ENCODE results near the gene PDLIM7. TPM values are rescaled to one million over a fixed set of nuclear protein-coding genes. Genes with fewer than 3 reads are reported as not detected.

Gene PDLIM7
- total and polyA plus RNA-seq, 2 of the 4 experiments (the other 2 are of a cell fraction): 70.4 to 534 TPM

DNA sequence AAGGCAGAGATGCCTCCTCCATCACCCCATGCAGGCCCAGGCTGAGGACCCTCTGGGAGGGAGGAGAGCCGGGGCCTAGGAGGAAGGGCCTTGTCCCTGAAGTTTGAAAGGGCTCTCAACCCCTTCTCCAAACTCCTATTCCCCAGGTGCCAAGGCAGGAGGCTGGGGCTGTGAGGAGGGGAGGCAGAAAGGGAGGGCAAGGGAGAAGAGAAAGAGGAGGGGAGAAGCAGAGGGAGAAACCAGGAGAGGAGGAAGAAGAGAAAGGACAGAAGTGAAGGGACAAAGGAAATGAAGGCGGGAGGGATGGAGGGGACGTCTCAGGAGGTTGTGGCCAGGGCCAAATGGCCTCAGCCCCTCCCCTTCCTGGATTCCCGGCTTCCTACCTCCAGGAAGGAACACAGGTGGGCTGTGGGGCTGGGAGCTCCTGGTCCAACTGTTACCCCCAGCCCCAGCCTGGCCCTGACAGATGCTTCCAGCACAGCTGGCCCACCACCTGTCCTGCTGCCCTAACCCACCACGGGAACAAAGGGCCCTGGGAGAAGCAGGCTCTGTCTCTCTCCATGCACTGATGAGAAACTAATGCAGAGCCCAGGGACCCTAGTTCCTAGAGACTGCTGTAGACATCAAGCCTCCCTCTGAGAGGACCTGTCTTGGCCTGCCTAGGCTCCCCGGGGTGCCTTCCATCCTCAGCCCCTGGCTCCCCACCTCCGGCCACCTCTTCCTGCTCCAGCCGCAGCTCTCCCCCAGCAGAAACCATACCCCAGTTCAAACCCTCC, 27.5 kb downstream of the PDLIM7 start:
- Histone ChIP-seq H4K91ac (ENCODE audit: insufficient read depth, low read depth, low read length) (peak overlapping the region; percentile 63), H2BK5ac (ENCODE audit: low read depth, low read length, poor library complexity, severe bottlenecking) (peak overlapping the region; percentile 39), H3K56ac (ENCODE audit: extremely low read depth, insufficient read depth, low read length) (no peak overlapping the region), H3K4me1 (ENCODE audit: control insufficient read depth, insufficient read depth, low read length) (peaks cover 39% of the 10 kb centered on the region), H3K27me3 (ENCODE audit: control insufficient read depth, insufficient read depth, low read length) (no peaks in the 10 kb centered on the region), H3K9me3 (ENCODE audit: control insufficient read depth, insufficient read depth, low read length) (no peaks in the 10 kb centered on the region), H2AK5ac (ENCODE audit: low read depth, low read length) (peak overlapping the region; percentile 74), H4K5ac (ENCODE audit: low read depth, low read length) (no peak overlapping the region), H3K18ac (ENCODE audit: low read depth, low read length) (no peak overlapping the region), H3K9ac (ENCODE audit: low read depth, low read length) (0 out of 2 replicates have a peak overlapping the region, but pooled peaks have one; percentile 20), H3K23ac (ENCODE audit: low read depth, low read length) (peak overlapping the region; percentile 79), H2AFZ (replicated peaks; ENCODE audit: low read length, poor library complexity) (peak overlapping the region; percentile 41), H2BK20ac (ENCODE audit: low read depth, low read length) (no peak overlapping the region), H3K9me1 (ENCODE audit: insufficient read depth, low read length) (peaks cover 39% of the 10 kb centered on the region), H3K4me3 (ENCODE audit: insufficient read depth, low read depth, low read length) (no peak overlapping the region), H3K79me1 (ENCODE audit: low read depth in 1 of 2, low read length in 2 of 2) (peaks cover 27 to 74% of the 10 kb centered on the region in 2 experiments), H3K14ac (replicated peaks; ENCODE audit: low read depth, low read length) (peak overlapping the region; percentile 45; the same call in 1 of the 2 replicates), H2AK9ac (replicated peaks; ENCODE audit: low read depth, low read length, poor library complexity) (peak overlapping the region; percentile 92), H3K36me3 (ENCODE audit: control insufficient read depth, insufficient read depth, low read length) (peaks cover 50% of the 10 kb centered on the region), H2BK15ac (ENCODE audit: low read depth, low read length) (no peak overlapping the region), H4K20me1 (ENCODE audit: insufficient read depth, low read length) (peaks cover 70% of the 10 kb centered on the region), H3K4me2 (ENCODE audit: low read depth, low read length) (peak overlapping the region; percentile 39), H4K8ac (ENCODE audit: low read depth in 2 of 2, low read length in 2 of 2) (no peak overlapping the region), H2BK120ac (ENCODE audit: low read depth, low read length) (no peak overlapping the region), H3K4ac (ENCODE audit: low read depth, low read length) (peak overlapping the region; percentile 69), H3K27ac (ENCODE audit: insufficient read depth, low read length) (peak overlapping the region; percentile 41)
- no TSS peak for BruUV-seq (replicated peaks)
- DNase-seq (no peak), ATAC-seq (ENCODE audit: low read depth) (no peak)
- dilution Hi-C loops (cut with HindIII; ENCODE audit: low sequenced_read_pairs, unreplicated experiment) (no loop called here), in situ Hi-C loops (cut with MboI; ENCODE audit: low sequenced_read_pairs) (no loop called here), intact Hi-C loops (cut with micrococcal nuclease) (no loop called here)
- 100% methylated on average over 1 of the region's 8 CpGs; no CpG with 5 or more reads in 1 of the 2 experiments for WGBS, 2 experiments (ENCODE audit: extremely low coverage in 2 of 2, insufficient read length in 1 of 2)
- ChIA-PET CTCF (interaction anchor here (0.9 kb wide), 1 partner anchor 76 kb away, joined by 3 read pairs; no protein-coding TSS in a partner anchor), POLR2A (ENCODE audit: unreplicated experiment) (interaction anchor here (0.5 to 1.0 kb wide), 2 partner anchors 25 to 43 kb away, joined by 3 read pairs; partner anchors contain the start of gene GRK6)
- TF ChIP-seq BHLHE40 (IDR thresholded peaks at IDR 0.05; ENCODE audit: low read depth, low read length) (no peak), MAFK (IDR thresholded peaks at IDR 0.05; ENCODE audit: low read depth, low read length) (no peak), SMC3 (IDR thresholded peaks at IDR 0.05; ENCODE audit: low read depth, low read length) (no peak), ELK1 (IDR thresholded peaks at IDR 0.05; ENCODE audit: borderline replicate concordance, low read depth, low read length) (no peak)

Measured in IMR-90 (cell line).